OCI-LY7 (cell line): ENCODE measurements around the gene TRPM2. TPM values are rescaled to one million over a fixed set of nuclear protein-coding genes. Genes with fewer than 3 reads are reported as not detected.

Experiments
- BruUV-seq: library from RNA; stranded (reverse); fragments of 400-500 nt; replicated peaks from 2 replicates; lab custom pipeline; 2021; lab: Mats Ljungman, UMichigan
- CTCF ChIA-PET: fragments of 300-600 bp; sonication (Branson Sonifier 250); formaldehyde crosslinking; loops from one replicate; lab custom pipeline; 2022; ENCODE audit warnings: antibody characterized with exemption; ENCODE audit not compliant: unreplicated experiment; lab: Charles Lee
- POLR2A ChIA-PET: fragments of 300-600 bp; sonication (Branson Sonifier 250); formaldehyde crosslinking; loops from one replicate; lab custom pipeline; 2022; ENCODE audit warnings: antibody characterized with exemption; lab: Charles Lee
- DNase-seq: peaks from one replicate; pipeline ENCODE4 v3.0.0-alpha.2; 2015; ENCODE audit warnings: low spot score
- H2AFZ ChIP-seq: fragments of 200-600 bp; sonication (generic), shearing (Covaris generic); 2 replicates; pipeline ENCODE4 v1.6.1; 2014; ENCODE audit warnings: mild to moderate bottlenecking, antibody characterized with exemption, low read length, moderate library complexity
- H3K27ac ChIP-seq: fragments of 200-600 bp; sonication (generic); 2 replicates; pipeline ENCODE4 v1.5.1; 2014; ENCODE audit warnings: mixed run types, low read depth, mild to moderate bottlenecking, moderate library complexity, low read length, inconsistent platforms; ENCODE audit not compliant: poor library complexity, severe bottlenecking
- H3K36me3 ChIP-seq: fragments of 200-600 bp; sonication (generic); 2 replicates; pipeline ENCODE4 v1.6.1; 2014; ENCODE audit warnings: mild to moderate bottlenecking, antibody characterized with exemption, low read length, moderate library complexity, mixed read lengths; ENCODE audit not compliant: insufficient read depth
- H3K4me1 ChIP-seq: fragments of 200-600 bp; sonication (generic); 2 replicates; pipeline ENCODE4 v1.5.1; 2014; ENCODE audit warnings: mild to moderate bottlenecking, low read length; ENCODE audit not compliant: insufficient read depth, poor library complexity, severe bottlenecking
- H3K4me2 ChIP-seq: fragments of 200-600 bp; sonication (generic); 2 replicates; pipeline ENCODE4 v1.6.1; 2014; ENCODE audit warnings: mild to moderate bottlenecking, low read length
- H3K4me3 ChIP-seq: fragments of 200-600 bp; sonication (generic); 2 replicates; pipeline ENCODE4 v1.5.1; 2014; ENCODE audit warnings: mild to moderate bottlenecking, low read depth, low read length; ENCODE audit not compliant: poor library complexity, severe bottlenecking
- H3K79me2 ChIP-seq: fragments of 200-600 bp; sonication (generic); 2 replicates; pipeline ENCODE4 v1.6.1; 2016; ENCODE audit warnings: low read depth, mild to moderate bottlenecking, low read length, moderate library complexity, mixed read lengths; ENCODE audit not compliant: insufficient read depth
- H3K9me2 ChIP-seq: fragments of 200-600 bp; sonication (generic); 2 replicates; pipeline ENCODE4 v1.6.1; 2016; ENCODE audit warnings: mild to moderate bottlenecking, low read length, mixed read lengths; ENCODE audit not compliant: insufficient read depth
- H3K9me3 ChIP-seq: fragments of 200-600 bp; sonication (generic); 2 replicates; pipeline ENCODE4 v1.6.1; 2014; ENCODE audit warnings: mild to moderate bottlenecking, mixed run types, low read length, mixed read lengths
- H4K20me1 ChIP-seq: fragments of 200-600 bp; sonication (generic); 2 replicates; pipeline ENCODE4 v1.6.1; 2014; ENCODE audit warnings: mild to moderate bottlenecking, antibody characterized with exemption, low read length, moderate library complexity, mixed read lengths; ENCODE audit not compliant: insufficient read depth
- CTCF ChIP-seq: fragments of 200-600 bp; sonication (generic); conservative IDR thresholded peaks from 2 replicates; pipeline ENCODE4 v1.5.1; 2014; ENCODE audit warnings: mild to moderate bottlenecking, antibody characterized with exemption, low read length, moderate library complexity, mixed read lengths
- EZH2phosphoT487 ChIP-seq: fragments of 200-600 bp; sonication (generic); IDR thresholded peaks from 2 replicates; pipeline ENCODE4 v1.6.1; 2018; ENCODE audit warnings: low read depth, borderline replicate concordance, mild to moderate bottlenecking, mixed run types, antibody characterized with exemption, low read length, moderate library complexity, mixed read lengths
- intact Hi-C: fragments of 100-400 bp; cut with micrococcal nuclease; formaldehyde crosslinking; loops from one replicate; pipeline ENCODE4 v1.10.0; 2022; ENCODE audit not compliant: unreplicated experiment
- total RNA-seq, 2 experiments: library from RNA; depleted of rRNA in 1 of 2; stranded (reverse); fragments of >200 nt in 1 of 2; shearing (Covaris generic) in 1 of 2; gene quantifications; 2 replicates each; pipeline ENCODE4 v1.2.3, GENCODE V29; 2014 to 2022

The TRPM2 gene
- total RNA-seq, 2 experiments from 2014 or later, result 1.8 to 7.1 TPM

- ChIA-PET POLR2A (no interaction called here), CTCF (no interaction called here)
- no peak overlapping the region for H3K4me2 ChIP-seq
- H3K79me2 ChIP-seq, result no peaks in the 10 kb centered on the region
- no peak overlapping the region for H3K27ac ChIP-seq
- DNase-seq, result no peak
- intact Hi-C loops, result no loop called here
- no TSS peak for BruUV-seq
- 0 out of 2 replicates have a peak, but pooled peaks cover 3% of the 10 kb centered on the region for H3K9me3 ChIP-seq
- H3K36me3 ChIP-seq, result no peaks in the 10 kb centered on the region
- no peak overlapping the region for H3K4me3 ChIP-seq
- no peaks in the 10 kb centered on the region for H3K9me2 ChIP-seq
- TF ChIP-seq EZH2phosphoT487 (no peak), CTCF (no peak)
- no peak overlapping the region for H2AFZ ChIP-seq
- no peaks in the 10 kb centered on the region for H3K4me1 ChIP-seq
- no peaks in the 10 kb centered on the region for H4K20me1 ChIP-seq
These were observed 38.8 kb downstream of the TRPM2 start for GRCh38 chr21:44392185-44392584.

GRCh38 chr21:44392916-44393315 is 39.5 kb downstream of the TRPM2 start:
- no peaks in the 10 kb centered on the region for H3K36me3 ChIP-seq
- ChIA-PET CTCF (no interaction called here), POLR2A (interaction anchor here (0.9 kb wide), 1 partner anchor 38 kb away, joined by 3 read pairs; no protein-coding TSS in a partner anchor)
- no TSS peak for BruUV-seq
- no peaks in the 10 kb centered on the region for H4K20me1 ChIP-seq
- H3K9me3 ChIP-seq, result no peaks in the 10 kb centered on the region
- H3K4me2 ChIP-seq, result no peak overlapping the region
- no peaks in the 10 kb centered on the region for H3K79me2 ChIP-seq
- no peak for DNase-seq
- H3K27ac ChIP-seq, result no peak overlapping the region
- no peaks in the 10 kb centered on the region for H3K4me1 ChIP-seq
- no peak for TF ChIP-seq EZH2phosphoT487
- TF ChIP-seq CTCF, result no peak
- H3K4me3 ChIP-seq, result no peak overlapping the region
- no peak overlapping the region for H2AFZ ChIP-seq
- intact Hi-C loops, result no loop called here
- no peaks in the 10 kb centered on the region for H3K9me2 ChIP-seq

DNA sequence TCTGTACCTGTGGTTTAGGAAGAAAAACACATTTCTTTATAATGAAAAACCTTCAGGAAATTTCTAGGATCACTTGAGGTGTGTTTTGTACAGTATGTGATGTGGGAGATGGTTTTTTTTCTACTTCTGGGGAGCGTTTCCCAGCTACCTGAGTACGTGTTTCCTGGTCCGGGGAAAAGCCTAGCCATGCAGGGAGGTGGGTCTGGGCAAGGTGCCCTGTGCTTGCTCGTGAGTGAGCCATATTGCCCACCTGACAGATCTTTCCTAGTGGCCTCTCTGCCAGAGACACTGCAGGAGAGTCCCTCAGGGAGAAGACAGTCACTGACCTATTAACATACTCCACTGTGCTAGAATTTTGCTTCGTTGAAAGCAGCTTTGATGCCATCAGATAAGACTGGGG is 41.3 kb downstream of the TRPM2 start:
- Histone ChIP-seq H3K4me2 (no peak overlapping the region), H4K20me1 (no peaks in the 10 kb centered on the region), H3K9me2 (no peaks in the 10 kb centered on the region), H3K27ac (no peak overlapping the region), H3K79me2 (no peaks in the 10 kb centered on the region), H3K36me3 (no peaks in the 10 kb centered on the region), H3K4me1 (no peaks in the 10 kb centered on the region), H3K4me3 (no peak overlapping the region), H3K9me3 (no peaks in the 10 kb centered on the region), H2AFZ (no peak overlapping the region)
- TF ChIP-seq CTCF (no peak), EZH2phosphoT487 (no peak)
- no peak for DNase-seq
- intact Hi-C loops, result no loop called here
- ChIA-PET POLR2A (no interaction called here), CTCF (no interaction called here)
- no TSS peak for BruUV-seq
